Cardiac muscle cell (in vitro differentiated cells and primary cell): Measurements from ENCODE around the gene OPRM1. TPM values are rescaled to one million over a fixed set of nuclear protein-coding genes. Genes with fewer than 3 reads are reported as not detected.

Experiments
- DNase-seq, 2 donors: peaks; one replicate each; pipeline versions ENCODE4 v3.0.0 to v3.0.0-alpha.2; 2010 to 2017; ENCODE audit warnings: low read depth in 1 of 2, low spot score in 1 of 2
- H3K27ac ChIP-seq: fragments of 200-600 bp; sonication (generic); 2 replicates; pipeline ENCODE4 v1.5.1; 2016
- H3K27me3 ChIP-seq: fragments of 200-600 bp; sonication (generic); 2 replicates; pipeline ENCODE4 v1.6.0; 2016; ENCODE audit warnings: control low read depth
- H3K36me3 ChIP-seq: fragments of 200-600 bp; sonication (generic); 2 replicates; pipeline ENCODE4 v1.5.1; 2016; ENCODE audit warnings: control low read depth
- H3K4me1 ChIP-seq: fragments of 200-600 bp; sonication (generic); 2 replicates; pipeline ENCODE4 v1.8.1; 2017; ENCODE audit warnings: low read depth, mild to moderate bottlenecking, mixed run types
- H3K4me3 ChIP-seq: fragments of 200-600 bp; sonication (generic); 2 replicates; pipeline ENCODE4 v1.5.1; 2016; ENCODE audit warnings: mild to moderate bottlenecking
- H3K9me3 ChIP-seq: fragments of 200-600 bp; sonication (generic); 2 replicates; pipeline ENCODE4 v1.5.1; 2017; ENCODE audit warnings: low read depth, mild to moderate bottlenecking, control low read depth
- polyA plus RNA-seq: library from polyadenylated mRNA; unstranded; fragments of >200 nt; fragmentation: Nextera tagmentation; extraction: Ambion mirVana; gene quantifications from 2 replicates; pipeline ENCODE4 v1.2.1, GENCODE V29; 2016
- total RNA-seq: library from RNA; depleted of rRNA; stranded (reverse); fragments of >200 nt; gene quantifications from 2 replicates; pipeline ENCODE4 v1.2.3, GENCODE V29; 2016
- TF ChIP-seq, protein P1 (sequence below): IDR thresholded peaks from 2 replicates; pipeline ENCODE4 v1.5.1; 2012; ENCODE audit warnings: low read depth, mild to moderate bottlenecking, low read length

OPRM1 gene
- total and polyA plus RNA-seq, 2 experiments from 2014 or later, result not detected

DNA sequence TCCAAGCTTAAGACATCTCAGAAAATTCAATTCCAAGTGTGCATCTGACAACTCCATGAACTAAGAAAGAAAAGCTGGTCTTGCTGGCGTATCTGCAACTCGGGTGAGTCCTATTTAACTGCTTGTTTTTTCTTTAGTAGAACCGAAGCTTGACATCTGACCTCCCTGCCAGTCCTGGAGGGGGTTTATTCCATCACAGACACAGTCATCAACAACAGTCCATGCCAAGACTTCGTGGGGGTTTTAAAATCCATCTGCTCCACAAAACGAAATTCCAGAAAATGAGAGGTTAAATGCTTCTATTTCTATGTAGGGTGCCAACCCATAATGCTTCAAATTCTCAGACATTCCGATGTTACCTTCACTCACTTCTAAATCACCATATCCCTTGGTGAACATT lies 183.7 kb downstream of the OPRM1 start:
- Histone ChIP-seq H3K9me3 (no peaks in the 10 kb centered on the region), H3K36me3 (no peaks in the 10 kb centered on the region), H3K27ac (no peak overlapping the region), H3K27me3 (no peaks in the 10 kb centered on the region), H3K4me3 (no peak overlapping the region), H3K4me1 (no peaks in the 10 kb centered on the region)
- TF ChIP-seq, protein P1, sequence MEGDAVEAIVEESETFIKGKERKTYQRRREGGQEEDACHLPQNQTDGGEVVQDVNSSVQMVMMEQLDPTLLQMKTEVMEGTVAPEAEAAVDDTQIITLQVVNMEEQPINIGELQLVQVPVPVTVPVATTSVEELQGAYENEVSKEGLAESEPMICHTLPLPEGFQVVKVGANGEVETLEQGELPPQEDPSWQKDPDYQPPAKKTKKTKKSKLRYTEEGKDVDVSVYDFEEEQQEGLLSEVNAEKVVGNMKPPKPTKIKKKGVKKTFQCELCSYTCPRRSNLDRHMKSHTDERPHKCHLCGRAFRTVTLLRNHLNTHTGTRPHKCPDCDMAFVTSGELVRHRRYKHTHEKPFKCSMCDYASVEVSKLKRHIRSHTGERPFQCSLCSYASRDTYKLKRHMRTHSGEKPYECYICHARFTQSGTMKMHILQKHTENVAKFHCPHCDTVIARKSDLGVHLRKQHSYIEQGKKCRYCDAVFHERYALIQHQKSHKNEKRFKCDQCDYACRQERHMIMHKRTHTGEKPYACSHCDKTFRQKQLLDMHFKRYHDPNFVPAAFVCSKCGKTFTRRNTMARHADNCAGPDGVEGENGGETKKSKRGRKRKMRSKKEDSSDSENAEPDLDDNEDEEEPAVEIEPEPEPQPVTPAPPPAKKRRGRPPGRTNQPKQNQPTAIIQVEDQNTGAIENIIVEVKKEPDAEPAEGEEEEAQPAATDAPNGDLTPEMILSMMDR, result no peak
- DNase-seq, result no peak

DNA sequence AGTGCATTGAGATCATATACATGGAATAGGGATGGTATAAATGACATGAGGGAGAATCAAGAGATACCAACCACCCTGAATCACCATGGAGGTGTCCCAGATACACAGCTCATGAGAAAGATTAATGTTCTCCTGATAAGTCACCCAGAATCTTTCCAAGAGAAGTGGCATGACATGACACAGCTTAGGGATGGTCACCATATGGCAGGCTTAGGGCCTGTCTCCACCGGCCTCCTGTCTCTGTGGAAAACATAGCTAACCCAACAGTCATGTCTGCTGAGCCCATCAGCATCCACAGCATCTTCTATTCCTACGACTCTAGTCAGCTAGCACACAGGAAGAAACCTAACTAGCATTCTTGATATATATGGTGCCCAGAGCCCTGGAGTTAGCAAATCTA lies 184.3 kb downstream of the OPRM1 start:
- TF ChIP-seq, protein P1, result no peak
- Histone ChIP-seq H3K4me1 (no peaks in the 10 kb centered on the region), H3K27ac (no peak overlapping the region), H3K27me3 (no peaks in the 10 kb centered on the region), H3K9me3 (no peaks in the 10 kb centered on the region), H3K4me3 (no peak overlapping the region), H3K36me3 (no peaks in the 10 kb centered on the region)
- no peak for DNase-seq

DNA sequence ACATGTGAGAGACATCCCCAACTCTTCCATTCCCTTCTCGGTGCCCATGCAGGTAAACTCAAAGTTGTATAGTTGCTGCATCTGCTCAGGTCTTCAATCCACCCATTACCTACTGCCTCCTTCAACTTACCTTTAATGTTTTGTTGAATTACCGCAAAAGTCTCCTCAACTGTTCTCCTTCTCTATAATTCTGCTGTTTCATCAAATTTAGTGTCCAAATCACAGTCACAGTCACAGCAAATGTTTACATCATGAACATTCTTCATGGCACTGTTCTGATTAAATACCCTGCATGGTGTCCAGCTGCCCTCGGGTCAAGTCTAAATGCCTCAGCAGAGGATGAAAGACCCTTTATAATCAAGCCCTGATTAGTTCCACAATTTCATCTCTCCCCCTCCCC lies 187.4 kb downstream of the OPRM1 start:
- no peaks in the 10 kb centered on the region for H3K9me3 ChIP-seq
- no peak for DNase-seq
- no peaks in the 10 kb centered on the region for H3K27me3 ChIP-seq
- H3K4me3 ChIP-seq, result no peak overlapping the region
- TF ChIP-seq, protein P1, result no peak
- H3K27ac ChIP-seq, result no peak overlapping the region
- no peaks in the 10 kb centered on the region for H3K36me3 ChIP-seq
- no peaks in the 10 kb centered on the region for H3K4me1 ChIP-seq

DNA sequence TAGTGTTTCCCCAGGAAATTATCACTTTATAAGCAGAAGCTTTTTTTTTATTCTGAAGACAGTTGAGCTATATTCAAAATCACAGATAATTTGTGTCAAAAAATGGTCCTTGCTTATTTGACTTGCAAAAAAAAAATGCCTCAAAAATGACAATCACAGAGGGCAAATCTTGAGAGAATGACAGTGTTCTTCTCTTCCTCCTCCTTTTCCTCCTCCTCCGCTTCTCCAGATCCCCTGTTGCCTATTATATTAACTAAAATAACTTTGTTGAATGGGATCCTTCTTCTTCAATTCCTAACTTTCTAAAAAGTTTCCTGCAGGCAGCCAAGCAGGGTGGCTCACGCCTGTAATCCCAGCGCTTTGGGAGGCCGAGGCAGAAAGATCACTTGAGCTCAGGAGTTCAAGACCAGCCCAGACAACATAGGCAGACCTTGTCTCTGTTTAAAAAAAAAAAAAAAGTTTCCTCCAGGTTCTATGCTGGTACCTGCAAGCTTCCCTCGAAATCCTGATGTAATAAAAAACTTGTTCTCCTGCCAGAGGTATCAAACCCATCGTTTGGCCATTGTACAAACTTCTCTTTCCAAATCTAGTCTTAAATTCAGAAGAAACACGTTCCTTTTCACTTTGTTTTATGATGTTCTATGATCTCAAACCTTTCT lies 189.0 kb downstream of the OPRM1 start:
- DNase-seq, result no peak
- no peak overlapping the region for H3K27ac ChIP-seq
- no peaks in the 10 kb centered on the region for H3K27me3 ChIP-seq
- H3K36me3 ChIP-seq, result no peaks in the 10 kb centered on the region
- no peaks in the 10 kb centered on the region for H3K4me1 ChIP-seq
- H3K4me3 ChIP-seq, result no peak overlapping the region
- TF ChIP-seq, protein P1, result no peak
- no peaks in the 10 kb centered on the region for H3K9me3 ChIP-seq

DNA sequence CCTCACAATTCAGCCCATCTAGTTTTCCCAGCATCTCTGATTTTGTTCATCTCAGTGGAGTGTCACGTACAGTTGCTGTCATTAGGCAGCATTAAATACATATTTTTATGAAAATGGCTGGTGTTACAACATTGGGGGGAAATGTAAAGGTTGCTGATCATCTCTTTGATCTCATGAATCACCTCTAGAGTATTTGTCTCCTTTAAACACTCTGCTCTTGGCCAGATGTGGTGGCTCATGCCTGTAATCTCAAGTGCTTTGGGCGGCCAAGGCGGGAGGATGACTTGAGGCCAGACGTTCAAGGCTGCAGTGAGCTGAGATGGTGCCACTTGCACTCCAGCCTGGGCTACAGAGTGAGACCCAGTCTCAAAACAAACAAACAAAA lies 189.5 kb downstream of the OPRM1 start:
- Histone ChIP-seq H3K9me3 (no peaks in the 10 kb centered on the region), H3K4me1 (no peaks in the 10 kb centered on the region), H3K27ac (no peak overlapping the region), H3K36me3 (no peaks in the 10 kb centered on the region), H3K27me3 (no peaks in the 10 kb centered on the region), H3K4me3 (no peak overlapping the region)
- no peak for DNase-seq
- TF ChIP-seq, protein P1, result no peak

DNA sequence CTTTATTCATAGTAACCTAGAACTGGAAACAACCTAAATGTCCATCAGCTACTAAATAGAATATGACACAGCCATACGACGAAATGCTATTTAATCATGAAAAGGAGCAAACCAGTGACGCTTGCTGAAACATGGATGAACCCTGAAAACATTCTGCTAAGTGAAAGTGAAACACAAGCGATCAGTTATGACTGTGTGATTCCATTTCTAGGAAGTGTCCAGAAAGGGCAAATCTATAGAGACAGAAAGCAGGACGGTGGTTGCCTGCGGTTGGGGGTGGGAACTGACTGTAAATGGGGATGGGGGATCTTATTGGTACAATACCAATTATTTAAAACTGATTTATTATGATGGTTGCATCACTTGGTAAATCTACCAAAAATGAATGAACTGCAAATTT lies 190.7 kb downstream of the OPRM1 start:
- TF ChIP-seq, protein P1, result no peak
- no peaks in the 10 kb centered on the region for H3K4me1 ChIP-seq
- no peaks in the 10 kb centered on the region for H3K9me3 ChIP-seq
- no peak overlapping the region for H3K27ac ChIP-seq
- DNase-seq, result no peak
- no peaks in the 10 kb centered on the region for H3K36me3 ChIP-seq
- no peaks in the 10 kb centered on the region for H3K27me3 ChIP-seq
- no peak overlapping the region for H3K4me3 ChIP-seq
